K562 (cell line): ENCODE data around the gene ST6GALNAC1. TPM values are rescaled to one million over a fixed set of nuclear protein-coding genes. Genes with fewer than 3 reads are reported as not detected.

Experiments
- ATAC-seq: fragments of 200-7000 bp; cut with Tn5 transposase; 3 replicates; pipeline ENCODE4 v1.9.1; 2020; ENCODE audit warnings: moderate library complexity
- BruUV-seq: library from RNA; stranded (reverse); fragments of 400-500 nt; replicated peaks from 2 replicates; lab custom pipeline; 2021; lab: Mats Ljungman, UMichigan
- CTCF ChIA-PET: fragments of 300-600 bp; formaldehyde crosslinking; extraction: SDS; loops from one replicate; lab custom pipeline; 2021; ENCODE audit warnings: low intra/inter-chr PET ratio; lab: Yijun Ruan, JAX
- POLR2A ChIA-PET: fragments of 300-600, 350-650 bp; sonication (Branson Sonifier 250); formaldehyde crosslinking; extraction: SDS; loops from one replicate; lab custom pipeline; 2021; ENCODE audit warnings: antibody characterized with exemption, inconsistent platforms; lab: Yijun Ruan, JAX
- DNase-seq, 4 experiments: peaks; one replicate each; pipeline versions ENCODE4 v3.0.0 to v3.0.0-alpha.2; 2011 to 2018; ENCODE audit warnings: low spot score in 3 of 4, mixed read lengths in 3 of 4; ENCODE audit errors: extremely low read depth in 1 of 4
- FAIRE-seq: peaks from 2 replicates; lab custom pipeline; 2011; peaks lifted over from hg19 to GRCh38; lab: Jason Lieb, UNC
- H2AFZ ChIP-seq: 2 replicates; pipeline ENCODE4 v1.6.0; 2011; ENCODE audit warnings: low read depth, low read length, control low read depth, inconsistent platforms
- H3K27ac ChIP-seq: fragments of 200-600 bp; 3 replicates; pipeline ENCODE4 v1.8.0; 2011; ENCODE audit warnings: low read depth, mild to moderate bottlenecking, control low read depth, inconsistent platforms, low read length, moderate library complexity, mixed read lengths; ENCODE audit errors: extremely low read depth
- H3K27me3 ChIP-seq, 2 experiments: fragments of 300-600 bp in 1 of 2; 2 replicates in 1 of 2; 3 replicates in 1 of 2; pipeline versions ENCODE4 v1.6.0 to v1.8.0; 2011; ENCODE audit warnings: inconsistent platforms in 2 of 2, low read length in 2 of 2, mild to moderate bottlenecking in 1 of 2, mixed read lengths in 1 of 2, moderate library complexity in 1 of 2; ENCODE audit not compliant: control insufficient read depth in 2 of 2, insufficient read depth in 2 of 2
- H3K36me3 ChIP-seq: fragments of 300-600 bp; 3 replicates; pipeline ENCODE4 v1.8.0; 2011; ENCODE audit warnings: mild to moderate bottlenecking, low read length, inconsistent platforms; ENCODE audit not compliant: control insufficient read depth, insufficient read depth
- H3K4me1 ChIP-seq, 2 experiments: fragments of 200-600 bp in 1 of 2; replicated peaks in 1 of 2; 2 replicates in 1 of 2; 3 replicates in 1 of 2; pipeline versions ENCODE4 v1.5.1 to v1.8.0; 2011; ENCODE audit warnings: inconsistent platforms in 2 of 2, low read length in 2 of 2, mild to moderate bottlenecking in 1 of 2, mixed read lengths in 1 of 2, moderate library complexity in 1 of 2; ENCODE audit not compliant: control insufficient read depth in 2 of 2, insufficient read depth in 2 of 2
- H3K4me2 ChIP-seq: 2 replicates; pipeline ENCODE4 v1.6.1; 2011; ENCODE audit warnings: low read length, control low read depth, inconsistent platforms, mixed read lengths; ENCODE audit not compliant: insufficient read depth
- H3K4me3 ChIP-seq: fragments of 200-600 bp; sonication (generic), shearing (Covaris generic); 2 replicates; pipeline ENCODE4 v1.5.1; 2016; ENCODE audit warnings: control low read depth, inconsistent platforms
- H3K79me2 ChIP-seq: fragments of 200-600 bp; 3 replicates; pipeline ENCODE4 v1.8.0; 2011; ENCODE audit warnings: low read length, inconsistent platforms; ENCODE audit not compliant: control insufficient read depth, insufficient read depth
- H3K9ac ChIP-seq, 2 experiments: 2 replicates each; pipeline versions ENCODE4 v1.6.0 to v1.6.1; 2011; ENCODE audit warnings: low read depth in 2 of 2, low read length in 2 of 2, control low read depth in 1 of 2, inconsistent platforms in 1 of 2, mild to moderate bottlenecking in 1 of 2, mixed read lengths in 1 of 2; ENCODE audit not compliant: insufficient read depth in 1 of 2
- H3K9me1 ChIP-seq: one replicate; pipeline ENCODE4 v1.6.0; 2011; ENCODE audit warnings: inconsistent platforms, mild to moderate bottlenecking, low read length, moderate library complexity; ENCODE audit not compliant: control insufficient read depth, insufficient read depth
- H3K9me3 ChIP-seq: replicated peaks from 2 replicates; pipeline ENCODE4 v1.5.1; 2011; ENCODE audit warnings: low read depth, low read length, inconsistent platforms; ENCODE audit not compliant: control insufficient read depth, insufficient read depth
- H4K20me1 ChIP-seq: replicated peaks from 2 replicates; pipeline ENCODE4 v1.6.1; 2011; ENCODE audit warnings: low read length, inconsistent platforms, mixed read lengths; ENCODE audit not compliant: control insufficient read depth, insufficient read depth
- CBX8 ChIP-seq: fragments of 200-600 bp; sonication (generic); IDR thresholded peaks from 2 replicates; pipeline ENCODE4 v1.6.1; 2012; ENCODE audit warnings: borderline replicate concordance, mixed run types, low read depth, mild to moderate bottlenecking, moderate library complexity, mixed read lengths, low read length, control low read depth, inconsistent platforms; ENCODE audit not compliant: poor library complexity, severe bottlenecking; ENCODE audit errors: extremely low read depth
- EP300 ChIP-seq: IDR thresholded peaks from 2 replicates; pipeline ENCODE4 v1.6.1; 2012; ENCODE audit warnings: low read length, improper control_type of control experiment
- FOXJ2 ChIP-seq: fragments of 200-800 bp; sonication (Bioruptor generic); IDR thresholded peaks from 2 replicates; pipeline ENCODE4 v1.6.1; 2016; ENCODE audit warnings: missing genetic modification characterization, missing compliant biosample characterization
- MLLT1 ChIP-seq, 2 experiments: fragments of 450-650 bp; IDR thresholded peaks; 2 replicates each; pipeline ENCODE4 v1.6.1; 2016
- PBX2 ChIP-seq, 2 experiments: IDR thresholded peaks in 1 of 2; conservative IDR thresholded peaks in 1 of 2; 2 replicates each; pipeline ENCODE4 v1.6.1; 2016; ENCODE audit warnings: low read depth in 2 of 2, mild to moderate bottlenecking in 1 of 2, missing compliant biosample characterization in 1 of 2, missing genetic modification characterization in 1 of 2, moderate library complexity in 1 of 2
- RHOXF2B ChIP-seq: fragments of 250-450 bp; sonication (Bioruptor Pico); conservative IDR thresholded peaks from 2 replicates; pipeline ENCODE4 v1.5.1; 2021
- ZBTB33 ChIP-seq: sonication (generic); formaldehyde crosslinking; IDR thresholded peaks from 2 replicates; pipeline ENCODE4 v1.8.1; 2023; ENCODE audit warnings: mild to moderate bottlenecking, missing genetic modification reagents
- ZNF121 ChIP-seq: sonication (generic); formaldehyde crosslinking; conservative IDR thresholded peaks from 2 replicates; pipeline ENCODE4 v1.8.0; 2022; ENCODE audit warnings: missing genetic modification reagents
- ZNF586 ChIP-seq: fragments of 450-650 bp; formaldehyde crosslinking; conservative IDR thresholded peaks from 2 replicates; pipeline ENCODE4 v1.4.0; 2020; ENCODE audit warnings: mild to moderate bottlenecking, moderate library complexity
- WGBS: fragments of 100-300 bp; shearing (Covaris generic); methylation state at CpG from one replicate; pipeline ENCODE4 v1.1.6; 2016; ENCODE audit warnings: low coverage, mixed read lengths; ENCODE audit not compliant: insufficient coverage; ENCODE audit errors: missing lambda C conversion rate; 5-methylcytosine and 5-hydroxymethylcytosine counted together
- in situ Hi-C: fragments of 300-500 bp; cut with MboI; formaldehyde crosslinking; loops from 4 replicates; pipeline ENCODE4 v1.15.0; 2018; ENCODE audit warnings: inconsistent platforms, mixed read lengths
- intact Hi-C: fragments of 100-400 bp; cut with micrococcal nuclease; formaldehyde crosslinking; loops from 2 replicates; pipeline ENCODE4 v1.14.2; 2022
- polyA plus RNA-seq, 8 experiments: library from polyadenylated mRNA; depleted of rRNA in 4 of 8; stranded (reverse) in 5 of 8; unstranded in 3 of 8; fragments of >200 nt; fragmentation: Nextera tagmentation in 2 of 8; fragmentation: Illumina TruSeq in 1 of 8; extraction: Ambion mirVana in 2 of 8; extraction: Trizol in 1 of 8; gene quantifications; 2 replicates each; pipeline versions ENCODE4 v1.2.1 to v1.2.3, GENCODE V29; 2011 to 2014; ENCODE audit warnings: inconsistent platforms in 1 of 8, missing spikeins in 1 of 8
- total RNA-seq, 7 experiments: library from RNA; depleted of rRNA in 6 of 7; stranded (reverse); fragments of >200 nt in 6 of 7; fragmentation: Illumina TruSeq in 2 of 7; extraction: Trizol in 2 of 7; gene quantifications; 2 replicates each; pipeline versions ENCODE4 v1.2.1 to v1.2.3, GENCODE V29; 2011 to 2021; ENCODE audit warnings: low replicate concordance in 1 of 7

The ST6GALNAC1 gene
- total and polyA plus RNA-seq, 9 of the 15 experiments (the other 6 are each of a cell fraction or from before 2014, with no cell fraction given): 20.6 to 68.4 (median 50.5) TPM

- TF ChIP-seq PBX2 (CRISPR knock-in tag; IDR thresholded peaks at IDR 0.05; ENCODE audit: low read depth): no peak
- TF ChIP-seq PBX2 (tag; conservative IDR thresholded peaks at IDR 0.05; ENCODE audit: low read depth): peak; percentile 63; the same call in 1 of the 2 replicates
- peak; percentile 92 for TF ChIP-seq ZBTB33 (CRISPR knock-in tag)
Observed at GRCh38 chr17:76612977-76613851, 30.3 kb downstream of the ST6GALNAC1 start (continued).

GRCh38 chr17:76612465-76612864, 31.1 kb downstream of the ST6GALNAC1 start:
- in situ Hi-C loops: no loop called here
- Histone ChIP-seq H3K9me3 (peaks cover 6% of the 10 kb centered on the region), H2AFZ (no peak overlapping the region), H3K4me1 (peaks cover 3 to 11% of the 10 kb centered on the region in 2 experiments; a peak in 4 of 5 replicates), H3K79me2 (no peaks in the 10 kb centered on the region), H3K9me1 (no peaks in the 10 kb centered on the region), H3K27ac (no peak overlapping the region), H3K27me3 (no peaks in the 10 kb centered on the region), H3K4me3 (no peak overlapping the region), H3K4me2 (no peak overlapping the region), H4K20me1 (no peaks in the 10 kb centered on the region), H3K36me3 (no peaks in the 10 kb centered on the region), H3K9ac (no peak overlapping the region)
- no peak for TF ChIP-seq ZNF586
- peak; percentile 54 for TF ChIP-seq ZNF121 (CRISPR knock-in tag)
- TF ChIP-seq CBX8: no peak
- no peak for TF ChIP-seq EP300
- no peak for TF ChIP-seq RHOXF2B (CRISPR knock-in tag)
- no peak for TF ChIP-seq FOXJ2 (tag)
- TF ChIP-seq MLLT1 (IDR thresholded peaks at IDR 0.05): no peak
- ChIA-PET POLR2A (interaction anchor here (1.0 to 4.1 kb wide), 7 partner anchors 9 to 69 kb away, joined by 3 to 33 read pairs (median 5); no protein-coding TSS in a partner anchor), CTCF (no interaction called here)
- ATAC-seq: no peak
- intact Hi-C loops: no loop called here
- no peak for DNase-seq
- 56% methylated on average over 4 of the region's 4 CpGs for WGBS
- FAIRE-seq: no peak
- no TSS peak for BruUV-seq
